ENCODE data around the gene PRR14.
"Not testable (repeated sequence)": the region's sequence is repeated elsewhere in the genome, so short reads cannot be mapped to it uniquely, and the experiment has no call there.

Gene PRR14

GRCh38 chr16:30692396-30693064 lies 41.8 kb downstream of the PRR14 start:
- peak; percentile 47 for DNase-seq (ENCODE audit: low read depth, low spot score)

GRCh38 chr16:30694926-30695693 lies 44.4 kb downstream of the PRR14 start:
- DNase-seq (ENCODE audit: low read depth, low spot score) = no peak

GRCh38 chr16:30696646-30697045 lies 45.9 kb downstream of the PRR14 start:
- DNase-seq (ENCODE audit: low read depth, low spot score) = not testable (repeated sequence)

- peak; percentile 22 for DNase-seq (ENCODE audit: low read depth, low spot score)
Observed at GRCh38 chr16:30697264-30698138, 46.7 kb downstream of the PRR14 start.

- DNase-seq (ENCODE audit: low read depth, low spot score) = peak; percentile 99
Observed at GRCh38 chr16:30698139-30698815, 47.5 kb downstream of the PRR14 start.

- peak; percentile 91 for DNase-seq (ENCODE audit: low read depth, low spot score)
Observed at GRCh38 chr16:30698816-30699614, 48.3 kb downstream of the PRR14 start, which contains the start of gene SRCAP. Gene SRCAP (plus strand): TSS chr16:30699171. CDS start chr16:30700825, 1,654 bp downstream.

- DNase-seq (ENCODE audit: low read depth, low spot score) = no peak
Observed at GRCh38 chr16:30699615-30700099, 48.9 kb downstream of the PRR14 start.

GRCh38 chr16:30700491-30700890 lies 49.7 kb downstream of the PRR14 start:
- DNase-seq (ENCODE audit: low read depth, low spot score) = peak; percentile 71

- no peak for DNase-seq (ENCODE audit: low read depth, low spot score)
Observed at GRCh38 chr16:30700971-30701370, 50.2 kb downstream of the PRR14 start.

GRCh38 chr16:30703071-30703470 lies 52.3 kb downstream of the PRR14 start:
- DNase-seq (ENCODE audit: low read depth, low spot score) = not testable (repeated sequence)

- DNase-seq (ENCODE audit: low read depth, low spot score) = no peak
Observed at GRCh38 chr16:30703971-30704370, 53.2 kb downstream of the PRR14 start.
